WTC11 (cell line): ENCODE data around the gene NXF2B. TPM values are rescaled to one million over a fixed set of nuclear protein-coding genes. Genes with fewer than 3 reads are reported as not detected.

Experiments used
- ATAC-seq: fragments of 200-7000 bp; cut with Tn5 transposase; 2 replicates; pipeline ENCODE4 v1.10.0; 2021; ENCODE audit warnings: mild to moderate bottlenecking, moderate library complexity
- CTCF ChIA-PET: fragments of 300-600 bp; sonication (Branson Sonifier 250); formaldehyde crosslinking; loops from one replicate; lab custom pipeline; 2021; ENCODE audit warnings: antibody characterized with exemption; lab: Charles Lee
- POLR2A ChIA-PET: fragments of 350-600 bp; sonication (Branson Sonifier 250); formaldehyde crosslinking; loops from one replicate; lab custom pipeline; 2021; ENCODE audit warnings: antibody characterized with exemption; lab: Charles Lee
- DNase-seq: peaks from one replicate; pipeline ENCODE4 v3.0.0; 2021; ENCODE audit warnings: low spot score
- H3K27ac Mint-ChIP-seq: 2 replicates; pipeline ENCODE4 v1.8.0; 2021; ENCODE audit warnings: mixed read lengths
- H3K27me3 Mint-ChIP-seq: 2 replicates; pipeline ENCODE4 v1.8.0; 2021; ENCODE audit warnings: low read depth, mild to moderate bottlenecking, moderate library complexity, mixed read lengths
- H3K36me3 Mint-ChIP-seq: 2 replicates; pipeline ENCODE4 v1.8.0; 2021; ENCODE audit warnings: mixed read lengths
- H3K4me1 Mint-ChIP-seq: 2 replicates; pipeline ENCODE4 v1.8.0; 2022; ENCODE audit warnings: mixed read lengths
- H3K4me3 Mint-ChIP-seq: 2 replicates; pipeline ENCODE4 v1.8.0; 2021; ENCODE audit warnings: mild to moderate bottlenecking, moderate library complexity, mixed read lengths
- H3K9me3 Mint-ChIP-seq: 2 replicates; pipeline ENCODE4 v1.8.0; 2021; ENCODE audit warnings: mixed read lengths
- CBFB ChIP-seq: sonication (generic); formaldehyde crosslinking; IDR thresholded peaks from 2 replicates; pipeline ENCODE4 v1.8.1; 2022; ENCODE audit warnings: mild to moderate bottlenecking, low read depth, missing genetic modification reagents
- CREB1 ChIP-seq: sonication (generic); formaldehyde crosslinking; IDR thresholded peaks from 2 replicates; pipeline ENCODE4 v1.8.0; 2023; ENCODE audit warnings: mild to moderate bottlenecking, missing genetic modification reagents
- ERG ChIP-seq: fragments of 250-450 bp; sonication (Bioruptor Pico); IDR thresholded peaks from 2 replicates; pipeline ENCODE4 v1.8.0; 2021; ENCODE audit warnings: mild to moderate bottlenecking
- JUN ChIP-seq: sonication (generic); formaldehyde crosslinking; IDR thresholded peaks from 2 replicates; pipeline ENCODE4 v1.8.0; 2023; ENCODE audit warnings: mild to moderate bottlenecking, missing genetic modification reagents
- MXD4 ChIP-seq: fragments of 250-450 bp; sonication (Bioruptor Pico); IDR thresholded peaks from 2 replicates; pipeline ENCODE4 v1.8.0; 2021; ENCODE audit warnings: mild to moderate bottlenecking, moderate library complexity, borderline replicate concordance
- NFATC4 ChIP-seq: fragments of 250-450 bp; sonication (Bioruptor Pico); IDR thresholded peaks from 2 replicates; pipeline ENCODE4 v1.9.0; 2021; ENCODE audit warnings: mild to moderate bottlenecking
- NR1H2 ChIP-seq: sonication (generic); formaldehyde crosslinking; IDR thresholded peaks from 2 replicates; pipeline ENCODE4 v1.9.0; 2021; ENCODE audit warnings: mild to moderate bottlenecking, moderate library complexity, missing genetic modification reagents
- NR2C2 ChIP-seq: sonication (generic); formaldehyde crosslinking; IDR thresholded peaks from 2 replicates; pipeline ENCODE4 v1.8.0; 2022; ENCODE audit warnings: mild to moderate bottlenecking, missing genetic modification reagents
- SP1 ChIP-seq: sonication (generic); formaldehyde crosslinking; conservative IDR thresholded peaks from 2 replicates; pipeline ENCODE4 v1.8.1; 2022; ENCODE audit warnings: missing genetic modification reagents
- TEAD1 ChIP-seq: sonication (generic); formaldehyde crosslinking; IDR thresholded peaks from 2 replicates; pipeline ENCODE4 v1.8.0; 2022; ENCODE audit warnings: mild to moderate bottlenecking, missing genetic modification reagents
- TP53 ChIP-seq: sonication (generic); formaldehyde crosslinking; IDR thresholded peaks from 2 replicates; pipeline ENCODE4 v1.8.1; 2023; ENCODE audit warnings: mild to moderate bottlenecking, missing genetic modification reagents
- ZNF219 ChIP-seq: sonication (generic); formaldehyde crosslinking; IDR thresholded peaks from 2 replicates; pipeline ENCODE4 v1.8.0; 2023; ENCODE audit warnings: missing genetic modification reagents, mild to moderate bottlenecking, borderline replicate concordance
- ZNF396 ChIP-seq: fragments of 250-450 bp; sonication (Bioruptor Pico); IDR thresholded peaks from 2 replicates; pipeline ENCODE4 v1.8.0; 2021; ENCODE audit warnings: mild to moderate bottlenecking, moderate library complexity, borderline replicate concordance
- ZNF423 ChIP-seq: fragments of 250-450 bp; sonication (Bioruptor Pico); IDR thresholded peaks from 2 replicates; pipeline ENCODE4 v2.1.2; 2022; ENCODE audit warnings: mild to moderate bottlenecking, moderate library complexity
- total RNA-seq: library from RNA; stranded (reverse); gene quantifications from 3 replicates; pipeline ENCODE4 v1.2.3, GENCODE V29; 2021
- TF ChIP-seq, protein P1 (sequence below): sonication (generic); formaldehyde crosslinking; IDR thresholded peaks from 2 replicates; pipeline ENCODE4 v1.8.0; 2022; ENCODE audit warnings: missing genetic modification reagents
- TF ChIP-seq, protein P2 (sequence below): sonication (generic); formaldehyde crosslinking; IDR thresholded peaks from 2 replicates; pipeline ENCODE4 v1.8.1; 2023; ENCODE audit warnings: mild to moderate bottlenecking, moderate library complexity, missing genetic modification reagents
- TF ChIP-seq, protein P3 (sequence below): fragments of 250-450 bp; sonication (Bioruptor Pico); IDR thresholded peaks from 2 replicates; pipeline ENCODE4 v1.9.0; 2021; ENCODE audit warnings: moderate library complexity, mild to moderate bottlenecking, inconsistent platforms, borderline replicate concordance
- TF ChIP-seq, protein P4 (sequence below): sonication (generic); formaldehyde crosslinking; IDR thresholded peaks from 2 replicates; pipeline ENCODE4 v1.8.1; 2023; ENCODE audit warnings: mild to moderate bottlenecking, missing genetic modification reagents, moderate library complexity
- TF ChIP-seq, protein P5 (sequence below): sonication (generic); formaldehyde crosslinking; IDR thresholded peaks from 2 replicates; pipeline ENCODE4 v1.8.0; 2022; ENCODE audit warnings: mild to moderate bottlenecking, missing genetic modification reagents
- TF ChIP-seq, protein P6 (sequence below): sonication (generic); formaldehyde crosslinking; IDR thresholded peaks from 2 replicates; pipeline ENCODE4 v1.8.1; 2023; ENCODE audit warnings: mild to moderate bottlenecking, missing genetic modification reagents, moderate library complexity

NXF2B gene
- total RNA-seq, 1 experiment from 2014 or later: 0.31 TPM

DNA sequence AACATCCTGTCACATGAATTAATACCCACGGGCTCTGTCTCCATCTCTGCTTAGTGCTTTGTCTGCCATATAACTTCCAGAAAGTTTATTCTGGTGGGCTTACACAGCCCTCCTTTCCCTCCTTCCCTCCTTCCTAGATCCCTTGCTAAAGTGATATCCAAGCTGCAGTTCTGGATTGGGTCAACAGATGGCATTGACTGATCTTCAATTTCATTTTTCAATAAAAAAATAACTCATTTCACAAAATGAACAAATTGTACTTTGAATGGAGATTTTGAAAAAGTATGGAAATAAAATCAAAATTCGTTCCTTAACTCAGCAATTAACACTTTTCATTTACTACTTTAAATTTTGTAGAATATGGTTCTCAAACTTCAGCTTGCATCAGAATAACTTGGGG is 97.9 kb downstream of the NXF2B start:
- no peaks in the 10 kb centered on the region for H3K4me1 Mint-ChIP-seq
- H3K9me3 Mint-ChIP-seq: peaks cover 6% of the 10 kb centered on the region; the same call in 1 of the 2 replicates
- no peaks in the 10 kb centered on the region for H3K36me3 Mint-ChIP-seq
- ChIA-PET CTCF (interaction anchor here (1.6 kb wide), 1 partner anchor 186 kb away, joined by 4 read pairs; the partner anchor contains the start of gene BEX5), POLR2A (no interaction called here)
- TF ChIP-seq SP1 (CRISPR knock-in tag) (no peak), JUN (no peak), MXD4 (CRISPR knock-in tag) (no peak)
- TF ChIP-seq, protein P1, sequence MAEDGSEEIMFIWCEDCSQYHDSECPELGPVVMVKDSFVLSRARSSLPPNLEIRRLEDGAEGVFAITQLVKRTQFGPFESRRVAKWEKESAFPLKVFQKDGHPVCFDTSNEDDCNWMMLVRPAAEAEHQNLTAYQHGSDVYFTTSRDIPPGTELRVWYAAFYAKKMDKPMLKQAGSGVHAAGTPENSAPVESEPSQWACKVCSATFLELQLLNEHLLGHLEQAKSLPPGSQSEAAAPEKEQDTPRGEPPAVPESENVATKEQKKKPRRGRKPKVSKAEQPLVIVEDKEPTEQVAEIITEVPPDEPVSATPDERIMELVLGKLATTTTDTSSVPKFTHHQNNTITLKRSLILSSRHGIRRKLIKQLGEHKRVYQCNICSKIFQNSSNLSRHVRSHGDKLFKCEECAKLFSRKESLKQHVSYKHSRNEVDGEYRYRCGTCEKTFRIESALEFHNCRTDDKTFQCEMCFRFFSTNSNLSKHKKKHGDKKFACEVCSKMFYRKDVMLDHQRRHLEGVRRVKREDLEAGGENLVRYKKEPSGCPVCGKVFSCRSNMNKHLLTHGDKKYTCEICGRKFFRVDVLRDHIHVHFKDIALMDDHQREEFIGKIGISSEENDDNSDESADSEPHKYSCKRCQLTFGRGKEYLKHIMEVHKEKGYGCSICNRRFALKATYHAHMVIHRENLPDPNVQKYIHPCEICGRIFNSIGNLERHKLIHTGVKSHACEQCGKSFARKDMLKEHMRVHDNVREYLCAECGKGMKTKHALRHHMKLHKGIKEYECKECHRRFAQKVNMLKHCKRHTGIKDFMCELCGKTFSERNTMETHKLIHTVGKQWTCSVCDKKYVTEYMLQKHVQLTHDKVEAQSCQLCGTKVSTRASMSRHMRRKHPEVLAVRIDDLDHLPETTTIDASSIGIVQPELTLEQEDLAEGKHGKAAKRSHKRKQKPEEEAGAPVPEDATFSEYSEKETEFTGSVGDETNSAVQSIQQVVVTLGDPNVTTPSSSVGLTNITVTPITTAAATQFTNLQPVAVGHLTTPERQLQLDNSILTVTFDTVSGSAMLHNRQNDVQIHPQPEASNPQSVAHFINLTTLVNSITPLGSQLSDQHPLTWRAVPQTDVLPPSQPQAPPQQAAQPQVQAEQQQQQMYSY (CRISPR knock-in tag): no peak
- TF ChIP-seq, all 79 proteins: peak for 0
- Mint-ChIP-seq H3K4me3 (no peak overlapping the region), H3K27ac (no peak overlapping the region), H3K27me3 (no peaks in the 10 kb centered on the region)
- no peak for ATAC-seq
- DNase-seq: no peak

- no peak overlapping the region for H3K4me3 Mint-ChIP-seq
These were observed 100.2 kb downstream of the NXF2B start for GRCh38 chrX:102339312-102340298.

DNA sequence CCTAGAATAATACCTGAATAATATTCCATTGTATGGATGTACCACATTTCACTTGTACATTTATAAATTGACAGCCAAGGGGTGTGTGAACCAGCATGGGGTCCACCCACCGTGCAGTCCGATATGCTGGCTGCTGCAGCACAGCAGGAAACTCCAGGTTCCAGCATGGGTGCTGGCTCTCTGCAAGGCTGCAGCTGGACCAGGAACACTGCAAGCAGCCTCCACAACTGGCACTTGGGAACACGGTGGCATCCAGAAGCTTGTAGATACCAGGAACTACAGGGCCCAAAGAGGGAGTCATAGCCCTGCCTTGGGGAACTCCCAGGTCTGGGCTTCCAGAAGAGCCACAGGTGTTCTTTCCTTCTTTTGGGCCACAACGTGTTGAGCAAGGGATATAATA is 101.6 kb downstream of the NXF2B start:
- ChIA-PET CTCF (no interaction called here), POLR2A (no interaction called here)
- H3K36me3 Mint-ChIP-seq: no peaks in the 10 kb centered on the region
- no peak for ATAC-seq
- no peaks in the 10 kb centered on the region for H3K4me1 Mint-ChIP-seq
- H3K27me3 Mint-ChIP-seq: no peaks in the 10 kb centered on the region
- no peak overlapping the region for H3K27ac Mint-ChIP-seq
- no peak for DNase-seq
- no peak overlapping the region for H3K4me3 Mint-ChIP-seq
- H3K9me3 Mint-ChIP-seq: peaks cover 6% of the 10 kb centered on the region; the same call in 1 of the 2 replicates
- no peak for TF ChIP-seq CREB1 (CRISPR knock-in tag)
- TF ChIP-seq CBFB (CRISPR knock-in tag): no peak
- TF ChIP-seq ZNF423 (CRISPR knock-in tag): no peak
- no peak for TF ChIP-seq TEAD1 (CRISPR knock-in tag)
- no peak for TF ChIP-seq ZNF219 (CRISPR knock-in tag)
- TF ChIP-seq ERG: no peak
- no peak for TF ChIP-seq TP53 (CRISPR knock-in tag)
- TF ChIP-seq, protein P2, sequence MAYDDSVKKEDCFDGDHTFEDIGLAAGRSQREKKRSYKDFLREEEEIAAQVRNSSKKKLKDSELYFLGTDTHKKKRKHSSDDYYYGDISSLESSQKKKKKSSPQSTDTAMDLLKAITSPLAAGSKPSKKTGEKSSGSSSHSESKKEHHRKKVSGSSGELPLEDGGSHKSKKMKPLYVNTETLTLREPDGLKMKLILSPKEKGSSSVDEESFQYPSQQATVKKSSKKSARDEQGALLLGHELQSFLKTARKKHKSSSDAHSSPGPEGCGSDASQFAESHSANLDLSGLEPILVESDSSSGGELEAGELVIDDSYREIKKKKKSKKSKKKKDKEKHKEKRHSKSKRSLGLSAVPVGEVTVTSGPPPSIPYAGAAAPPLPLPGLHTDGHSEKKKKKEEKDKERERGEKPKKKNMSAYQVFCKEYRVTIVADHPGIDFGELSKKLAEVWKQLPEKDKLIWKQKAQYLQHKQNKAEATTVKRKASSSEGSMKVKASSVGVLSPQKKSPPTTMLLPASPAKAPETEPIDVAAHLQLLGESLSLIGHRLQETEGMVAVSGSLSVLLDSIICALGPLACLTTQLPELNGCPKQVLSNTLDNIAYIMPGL (CRISPR knock-in tag): no peak
- TF ChIP-seq, protein P3, sequence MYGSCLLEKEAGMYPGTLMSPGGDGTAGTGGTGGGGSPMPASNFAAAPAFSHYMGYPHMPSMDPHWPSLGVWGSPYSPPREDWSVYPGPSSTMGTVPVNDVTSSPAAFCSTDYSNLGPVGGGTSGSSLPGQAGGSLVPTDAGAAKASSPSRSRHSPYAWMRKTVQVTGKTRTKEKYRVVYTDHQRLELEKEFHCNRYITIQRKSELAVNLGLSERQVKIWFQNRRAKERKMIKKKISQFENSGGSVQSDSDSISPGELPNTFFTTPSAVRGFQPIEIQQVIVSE: no peak
- TF ChIP-seq, protein P4, sequence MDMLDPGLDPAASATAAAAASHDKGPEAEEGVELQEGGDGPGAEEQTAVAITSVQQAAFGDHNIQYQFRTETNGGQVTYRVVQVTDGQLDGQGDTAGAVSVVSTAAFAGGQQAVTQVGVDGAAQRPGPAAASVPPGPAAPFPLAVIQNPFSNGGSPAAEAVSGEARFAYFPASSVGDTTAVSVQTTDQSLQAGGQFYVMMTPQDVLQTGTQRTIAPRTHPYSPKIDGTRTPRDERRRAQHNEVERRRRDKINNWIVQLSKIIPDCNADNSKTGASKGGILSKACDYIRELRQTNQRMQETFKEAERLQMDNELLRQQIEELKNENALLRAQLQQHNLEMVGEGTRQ (CRISPR knock-in tag): no peak
- TF ChIP-seq ZNF396 (CRISPR knock-in tag): no peak
- no peak for TF ChIP-seq NR1H2 (CRISPR knock-in tag)
- TF ChIP-seq NFATC4 (CRISPR knock-in tag): no peak
- TF ChIP-seq, protein P5, sequence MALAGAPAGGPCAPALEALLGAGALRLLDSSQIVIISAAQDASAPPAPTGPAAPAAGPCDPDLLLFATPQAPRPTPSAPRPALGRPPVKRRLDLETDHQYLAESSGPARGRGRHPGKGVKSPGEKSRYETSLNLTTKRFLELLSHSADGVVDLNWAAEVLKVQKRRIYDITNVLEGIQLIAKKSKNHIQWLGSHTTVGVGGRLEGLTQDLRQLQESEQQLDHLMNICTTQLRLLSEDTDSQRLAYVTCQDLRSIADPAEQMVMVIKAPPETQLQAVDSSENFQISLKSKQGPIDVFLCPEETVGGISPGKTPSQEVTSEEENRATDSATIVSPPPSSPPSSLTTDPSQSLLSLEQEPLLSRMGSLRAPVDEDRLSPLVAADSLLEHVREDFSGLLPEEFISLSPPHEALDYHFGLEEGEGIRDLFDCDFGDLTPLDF (CRISPR knock-in tag): no peak

More at GRCh38 chrX:102339312-102340298, 100.2 kb downstream of the NXF2B start:
- no peak overlapping the region for H3K27ac Mint-ChIP-seq
- TF ChIP-seq JUN: no peak
- no peak for TF ChIP-seq NR2C2 (CRISPR knock-in tag)
- TF ChIP-seq, protein P6, sequence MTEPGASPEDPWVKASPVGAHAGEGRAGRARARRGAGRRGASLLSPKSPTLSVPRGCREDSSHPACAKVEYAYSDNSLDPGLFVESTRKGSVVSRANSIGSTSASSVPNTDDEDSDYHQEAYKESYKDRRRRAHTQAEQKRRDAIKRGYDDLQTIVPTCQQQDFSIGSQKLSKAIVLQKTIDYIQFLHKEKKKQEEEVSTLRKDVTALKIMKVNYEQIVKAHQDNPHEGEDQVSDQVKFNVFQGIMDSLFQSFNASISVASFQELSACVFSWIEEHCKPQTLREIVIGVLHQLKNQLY (CRISPR knock-in tag): no peak
- TF ChIP-seq, all 79 proteins: peak for 0
- peak; percentile 10 for DNase-seq
- CTCF ChIA-PET: interaction anchor here (0.7 kb wide), 1 partner anchor 186 kb away, joined by 3 read pairs; no protein-coding TSS in a partner anchor
- no peaks in the 10 kb centered on the region for H3K36me3 Mint-ChIP-seq
- ATAC-seq: peak; percentile 72
- POLR2A ChIA-PET: no interaction called here
- no peaks in the 10 kb centered on the region for H3K4me1 Mint-ChIP-seq
- H3K27me3 Mint-ChIP-seq: no peaks in the 10 kb centered on the region
- H3K9me3 Mint-ChIP-seq: peaks cover 6% of the 10 kb centered on the region; the same call in 1 of the 2 replicates
